Left renal pelvis (tissue), 4 donors: ENCODE data around the gene INPP5D. TPM values are rescaled to one million over a fixed set of nuclear protein-coding genes. Genes with fewer than 3 reads are reported as not detected.

Experiments
- DNase-seq, 4 donors: peaks; one replicate each; pipeline ENCODE4 v3.0.0-alpha.2; 2013; ENCODE audit warnings: low read depth in 4 of 4, low spot score in 3 of 4
- polyA plus RNA-seq, 4 donors: library from polyadenylated mRNA; unstranded; fragments of 120-200 nt; gene quantifications; one replicate each; pipeline ENCODE4 v1.2.1, GENCODE V29; 2013; ENCODE audit not compliant: insufficient read length in 4 of 4

The INPP5D gene
- polyA plus RNA-seq, 4 donors = 6.0 to 7.8 (median 7.0) TPM

DNA sequence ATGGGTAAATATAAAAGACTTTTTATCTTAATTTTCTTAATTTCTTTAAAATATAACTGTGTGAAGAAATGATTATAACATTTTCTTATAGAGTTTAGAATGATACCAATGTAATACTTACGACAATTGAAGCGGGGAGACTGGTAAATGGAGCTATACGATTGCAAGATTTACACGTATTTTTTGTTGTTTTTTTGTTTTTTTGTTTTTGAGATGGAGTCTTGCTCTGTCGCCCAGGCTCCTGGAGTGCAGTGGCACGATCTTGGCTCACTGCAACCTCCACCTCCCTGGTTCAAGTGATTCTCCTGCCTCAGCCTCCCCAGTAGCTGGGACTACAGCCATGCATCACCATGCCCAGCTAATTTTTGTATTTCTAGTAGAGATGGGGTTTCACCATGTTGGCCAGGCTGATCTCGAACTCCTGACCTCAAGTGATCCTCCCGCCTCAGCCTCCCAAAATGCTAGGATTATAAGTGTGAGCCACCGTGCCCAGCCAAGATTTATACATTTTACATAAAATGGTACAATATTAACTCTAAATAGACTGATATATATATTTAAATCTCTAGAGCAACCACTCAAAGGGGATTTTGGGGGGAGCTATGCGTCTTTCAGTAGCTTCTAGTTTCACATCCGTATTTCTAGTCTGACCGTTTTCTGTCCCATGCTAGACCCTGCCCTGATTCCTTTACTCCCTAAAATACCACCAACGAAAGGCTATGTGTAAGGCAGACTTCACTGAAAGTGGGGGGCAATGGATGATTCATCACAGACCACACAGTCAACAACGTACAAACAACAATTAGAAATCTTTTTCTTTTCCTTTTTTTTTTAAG is 163.1 kb downstream of the INPP5D start:
- DNase-seq = no peak

DNA sequence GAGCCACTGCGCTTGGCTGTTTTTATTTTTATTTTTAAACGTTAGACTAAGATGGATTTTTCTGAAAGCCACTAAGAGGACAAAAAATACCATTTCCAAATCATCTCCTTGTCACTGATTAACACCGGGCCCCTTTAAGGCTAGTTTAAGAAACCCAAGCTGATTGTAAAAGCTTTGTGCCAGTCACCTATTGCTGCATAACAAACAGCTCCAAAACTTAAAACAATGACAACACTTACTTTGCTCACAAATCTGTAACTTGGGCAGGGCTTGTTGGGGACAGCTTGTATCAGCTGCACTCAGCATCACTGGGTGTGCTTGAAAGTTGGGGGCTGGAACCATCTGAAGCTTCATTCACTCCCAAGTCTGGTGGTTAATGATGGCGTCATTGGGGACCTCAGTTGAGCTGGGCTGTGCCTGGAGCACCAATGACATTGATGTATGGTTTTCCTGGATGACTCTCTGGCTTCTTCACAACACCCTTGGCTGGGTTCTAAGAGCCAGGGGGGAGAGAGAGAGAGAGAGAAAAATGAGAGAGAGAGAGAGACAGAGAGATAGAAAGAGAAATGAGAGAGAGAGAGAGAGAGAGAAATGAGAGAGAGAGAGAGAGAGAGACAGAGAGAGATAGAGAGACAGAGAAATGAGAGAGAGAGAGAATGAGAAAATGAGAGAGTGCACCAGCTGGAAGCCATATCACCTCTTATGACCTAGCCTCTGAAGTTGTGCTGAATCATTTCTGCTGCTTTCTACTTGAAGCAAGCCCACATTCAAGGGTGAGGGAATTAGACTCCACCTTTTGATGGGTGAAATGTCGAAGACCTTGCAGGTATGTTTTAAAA is 165.3 kb downstream of the INPP5D start:
- DNase-seq = no peak

DNA sequence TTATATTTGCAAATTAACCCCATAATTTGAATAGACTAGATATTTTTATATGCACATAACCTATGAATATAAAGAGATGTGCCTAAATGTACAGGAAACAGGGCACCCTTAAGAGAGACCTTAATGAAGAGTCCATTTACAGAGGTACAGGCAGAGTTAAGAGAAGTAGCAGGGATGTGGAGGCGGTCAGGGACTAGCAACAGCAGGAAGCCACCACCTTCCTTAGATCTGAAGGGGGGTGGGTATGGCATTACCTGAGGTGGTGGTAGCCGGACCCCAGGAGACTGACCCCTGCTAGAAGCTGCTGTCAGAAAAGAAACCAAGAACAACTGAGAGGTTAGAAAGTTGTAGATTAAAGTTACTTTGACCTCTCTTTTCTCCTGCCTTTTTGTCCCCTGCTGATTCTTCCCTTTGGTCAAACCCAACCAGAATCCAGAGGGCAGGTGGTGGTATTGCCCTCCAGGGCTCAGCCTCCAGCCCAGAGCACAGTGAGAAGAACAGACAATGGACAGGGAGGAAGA is 166.4 kb downstream of the INPP5D start:
- DNase-seq = no peak

DNA sequence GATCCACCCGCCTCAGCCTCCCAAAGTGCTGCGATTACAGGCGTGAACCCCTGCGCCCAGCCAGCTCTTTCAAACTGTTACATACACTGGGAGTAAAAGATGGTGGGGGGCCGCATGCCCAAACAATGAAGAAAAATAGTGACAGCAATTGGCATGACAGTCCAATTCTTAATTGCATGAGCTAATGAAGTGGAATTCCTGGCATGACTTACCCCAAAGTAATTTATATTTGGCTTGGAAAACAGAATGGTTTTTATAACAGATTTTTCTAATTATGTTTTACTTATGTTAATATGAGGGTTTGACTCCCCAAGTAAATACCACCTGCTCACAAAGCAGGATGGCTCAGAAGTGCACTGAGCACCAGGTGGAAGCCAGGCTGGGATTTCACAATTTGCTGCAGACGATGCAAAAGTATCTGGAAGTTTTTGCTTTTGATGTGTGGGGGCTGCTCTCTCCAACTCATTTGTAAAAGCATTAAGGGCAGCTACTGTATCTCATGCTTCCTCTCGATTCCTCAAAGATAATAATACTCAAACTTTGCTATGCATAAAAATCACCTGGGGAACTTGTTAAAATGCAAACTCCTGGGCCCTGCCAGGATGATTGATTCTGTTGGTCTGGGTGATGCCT is 167.3 kb downstream of the INPP5D start:
- DNase-seq = no peak

DNA sequence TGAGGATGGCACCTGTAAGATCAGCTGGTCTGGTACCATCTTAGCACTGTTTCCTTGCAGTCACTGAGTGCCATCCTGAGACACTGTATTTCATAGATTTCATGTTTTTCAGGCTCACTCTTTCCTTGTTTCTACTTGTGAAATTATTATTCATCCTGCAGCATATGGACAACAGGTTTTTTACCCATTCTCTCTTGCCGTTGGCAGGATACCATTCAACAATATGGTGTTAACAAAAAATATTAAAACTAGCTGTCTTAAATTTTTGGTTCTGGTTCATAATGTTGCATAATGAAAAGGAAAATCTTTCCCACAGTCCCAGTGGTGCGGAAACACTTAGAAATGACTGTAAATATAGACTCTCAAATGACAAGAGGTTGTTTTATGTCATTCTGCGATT is 168.2 kb downstream of the INPP5D start:
- DNase-seq = no peak

DNA sequence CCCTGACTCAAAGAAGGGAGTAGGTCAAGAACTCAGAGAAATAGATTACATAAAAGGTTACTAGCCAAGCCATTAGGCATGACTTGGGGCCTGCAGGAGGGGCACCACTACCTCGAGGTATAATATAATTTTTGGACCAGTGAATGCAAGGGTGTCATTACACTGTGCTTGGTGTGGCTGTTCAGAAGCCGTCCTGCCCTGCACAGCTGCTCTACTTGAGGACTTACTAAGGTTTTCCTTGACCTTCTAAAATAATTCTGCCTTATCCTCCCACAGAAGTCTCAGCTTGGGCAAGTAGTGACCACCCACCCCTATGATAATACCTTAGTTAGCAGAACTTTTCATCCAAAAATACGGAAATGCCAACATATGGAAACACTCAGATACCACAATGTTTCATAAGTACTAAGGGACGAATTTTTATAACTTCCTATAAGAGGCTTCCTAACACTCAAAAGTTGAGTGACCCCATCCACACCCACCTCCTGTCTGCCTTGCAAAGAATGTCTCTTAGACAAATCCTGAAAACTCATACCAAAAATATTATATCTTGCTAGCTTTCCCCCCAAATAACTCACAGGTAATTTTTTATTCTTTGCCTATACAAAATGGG is 173.6 kb downstream of the INPP5D start:
- DNase-seq = no peak

DNA sequence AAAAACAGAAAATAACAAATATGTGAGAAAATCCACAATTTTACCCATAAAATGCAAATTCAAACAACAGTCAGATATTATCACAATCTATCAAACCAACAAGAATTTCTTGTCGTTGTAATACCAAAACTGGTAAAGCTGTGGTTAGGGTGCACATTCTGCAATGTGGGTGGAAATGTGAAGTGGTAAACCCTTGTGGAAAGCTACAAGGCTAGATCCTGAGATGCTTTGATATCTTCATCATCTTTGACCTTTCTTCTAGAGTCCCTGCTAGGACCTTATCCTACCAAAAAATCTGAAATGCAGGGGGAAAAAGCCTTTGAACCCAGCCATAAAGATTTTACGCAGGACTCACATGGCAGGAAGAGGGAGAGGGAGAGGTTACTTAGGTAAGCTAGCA is 174.1 kb downstream of the INPP5D start:
- no peak for DNase-seq

DNA sequence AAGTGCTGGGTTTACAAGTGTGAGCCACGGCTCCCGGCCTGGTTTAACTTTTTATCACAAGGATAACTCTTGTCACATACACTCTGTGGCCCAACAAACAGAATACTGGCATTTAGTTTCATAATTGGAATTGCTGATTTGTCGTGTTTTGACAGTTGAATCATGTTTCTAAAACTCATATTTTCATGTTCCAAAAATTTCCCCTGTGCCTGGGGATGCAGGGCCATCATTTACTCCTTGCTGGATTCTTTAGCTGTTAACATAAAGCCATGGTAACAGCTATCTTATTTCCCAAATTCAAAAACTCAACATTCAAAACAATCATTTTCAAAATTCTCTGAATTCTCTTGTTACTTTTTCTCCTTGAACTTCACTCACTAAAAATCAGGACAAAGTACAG is 174.9 kb downstream of the INPP5D start:
- DNase-seq = no peak

DNA sequence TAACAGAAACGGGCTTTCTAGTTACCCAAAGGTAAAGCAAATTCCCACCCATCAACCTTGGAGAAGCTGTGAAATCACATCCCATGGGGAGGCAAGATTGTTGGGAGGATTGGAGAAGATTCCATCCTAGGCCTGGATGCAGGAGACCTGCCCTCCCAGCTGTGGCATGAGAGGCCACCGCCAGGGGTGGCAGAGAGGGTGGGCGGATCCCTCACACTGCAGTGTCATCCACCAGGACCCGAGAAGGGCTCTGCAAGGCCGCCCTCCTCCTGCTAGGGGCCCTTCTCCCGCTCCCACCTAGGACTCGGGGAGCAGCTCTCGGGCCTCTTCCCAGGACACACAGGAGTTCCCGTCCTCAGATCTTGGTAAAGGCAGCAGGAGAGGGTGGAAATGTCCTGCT is 175.8 kb downstream of the INPP5D start:
- DNase-seq = no peak

DNA sequence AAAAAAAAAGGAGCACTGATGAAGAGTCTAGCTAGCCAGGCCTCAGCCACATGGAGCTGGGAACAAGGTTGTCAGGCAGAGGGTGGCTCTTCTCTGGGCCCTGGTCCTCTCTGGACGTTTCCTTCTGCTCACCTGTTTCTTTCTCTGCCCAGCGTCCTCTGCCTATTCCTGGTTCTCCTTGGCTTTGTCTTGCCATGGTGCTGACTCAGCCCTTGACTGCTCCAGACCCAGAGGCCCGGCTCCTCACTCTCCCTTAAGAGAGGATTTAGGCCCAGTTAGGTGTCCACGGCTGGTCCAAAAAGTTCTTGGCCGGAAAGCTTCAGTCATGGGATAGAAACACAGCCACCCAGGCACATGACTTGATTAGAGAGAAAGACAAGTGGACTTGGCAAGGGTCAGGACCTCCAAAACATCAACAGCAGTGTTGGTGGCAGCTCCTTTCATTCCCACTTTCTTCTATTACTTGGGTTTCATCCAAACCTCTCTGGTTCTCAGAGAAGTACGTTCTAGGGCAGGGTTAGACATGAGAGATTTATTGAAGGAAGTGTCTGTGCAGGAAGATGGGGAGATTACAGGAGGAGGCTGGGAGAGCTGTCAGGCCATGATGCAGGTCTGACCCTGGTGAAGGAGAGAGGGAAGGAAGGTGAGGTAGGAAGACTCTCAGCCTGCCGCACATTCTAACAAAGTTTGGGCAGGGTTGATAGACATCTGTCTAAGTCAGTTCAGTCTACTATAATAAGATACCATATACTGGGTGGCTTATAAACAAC is 176.9 kb downstream of the INPP5D start:
- DNase-seq = no peak

DNA sequence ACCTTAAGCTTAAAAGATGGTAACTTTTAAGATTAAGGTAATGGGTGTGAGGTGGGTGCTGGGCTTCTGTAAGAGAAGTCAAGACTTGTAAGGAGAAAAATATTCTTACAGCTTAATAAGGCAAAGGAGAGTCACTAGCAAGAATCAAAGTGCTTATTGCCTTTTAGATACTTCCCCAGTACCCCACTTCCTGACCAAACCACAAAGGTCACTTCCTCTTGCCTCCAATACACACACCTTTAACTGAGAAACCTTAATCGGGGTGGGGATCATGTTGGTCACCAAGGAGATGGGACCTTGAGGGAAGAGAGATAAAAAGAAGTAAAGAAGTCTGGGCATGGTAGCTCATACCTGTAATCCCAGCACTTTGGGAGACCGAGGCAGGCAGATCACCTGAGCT is 180.8 kb downstream of the INPP5D start:
- no peak for DNase-seq

DNA sequence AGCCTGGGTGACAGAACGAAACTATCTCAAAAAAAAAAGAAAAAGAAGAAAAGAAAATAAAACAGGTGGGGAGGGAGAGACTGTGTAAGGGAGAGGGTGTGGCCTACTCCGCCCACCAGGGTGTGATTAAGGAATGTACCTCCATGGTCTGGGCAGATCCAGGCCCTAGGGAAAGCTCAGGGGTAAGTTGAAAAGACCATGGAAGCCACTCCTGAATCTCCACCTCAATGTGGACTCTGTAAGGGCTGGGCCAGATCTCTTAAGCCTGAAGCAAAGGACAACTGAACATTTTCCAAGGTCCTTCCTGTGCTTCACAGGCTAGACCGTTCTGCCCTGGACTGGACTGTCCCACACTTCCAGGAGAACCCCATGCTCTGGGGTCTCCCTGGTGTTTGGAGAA is 181.7 kb downstream of the INPP5D start:
- no peak for DNase-seq

DNA sequence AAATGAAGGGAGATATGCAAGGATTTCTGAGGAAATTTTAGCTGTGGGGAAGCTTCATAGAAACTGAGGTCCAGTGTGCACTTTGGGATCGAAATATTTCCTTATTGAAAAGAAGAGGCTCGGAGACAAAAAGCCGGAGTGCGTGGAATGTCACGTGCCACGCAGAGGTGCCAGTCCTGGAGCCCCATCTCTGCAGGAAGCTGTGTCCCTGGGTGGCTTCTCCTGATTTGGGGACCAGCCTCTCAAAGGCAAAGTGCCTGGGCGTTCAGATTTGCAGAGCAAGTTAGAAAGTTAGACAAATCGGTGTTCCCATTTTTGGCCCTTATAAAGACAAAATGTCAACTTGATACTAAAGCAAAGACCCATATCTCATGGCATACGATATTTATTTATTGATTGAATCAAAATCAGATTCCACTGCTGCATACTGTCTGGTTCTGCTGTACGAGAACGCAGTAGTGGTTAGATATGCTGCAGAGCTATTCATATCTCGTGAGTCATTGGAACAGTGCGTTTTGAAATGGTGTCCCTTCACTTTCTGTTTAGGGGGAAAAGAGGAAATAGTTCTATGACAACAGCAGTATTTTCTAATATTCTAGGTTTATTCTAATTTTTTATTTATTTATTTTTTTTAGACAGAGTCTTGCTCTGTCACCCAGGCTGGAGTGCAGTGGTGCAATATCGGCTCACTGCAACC is 182.2 kb downstream of the INPP5D start:
- DNase-seq = no peak

DNA sequence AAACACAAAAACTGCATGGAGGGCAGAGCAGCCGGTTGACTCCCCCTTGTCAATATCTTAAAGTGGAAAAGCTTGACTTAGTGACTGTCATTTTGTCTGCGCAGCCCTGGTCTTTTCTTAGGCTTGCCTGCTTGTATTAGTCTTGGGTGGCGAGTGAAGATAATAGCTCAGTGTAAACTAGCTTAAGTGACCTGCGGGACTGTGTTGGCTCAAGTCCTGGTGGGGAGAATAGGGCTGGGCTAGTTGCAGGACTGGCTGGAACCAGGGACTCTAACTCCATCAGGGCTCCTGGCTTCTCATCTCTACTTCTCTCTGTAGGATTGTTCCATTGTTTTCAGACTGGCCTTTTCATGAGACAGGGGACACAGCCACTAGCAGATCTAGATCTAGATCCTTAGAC is 183.2 kb downstream of the INPP5D start:
- DNase-seq = no peak

DNA sequence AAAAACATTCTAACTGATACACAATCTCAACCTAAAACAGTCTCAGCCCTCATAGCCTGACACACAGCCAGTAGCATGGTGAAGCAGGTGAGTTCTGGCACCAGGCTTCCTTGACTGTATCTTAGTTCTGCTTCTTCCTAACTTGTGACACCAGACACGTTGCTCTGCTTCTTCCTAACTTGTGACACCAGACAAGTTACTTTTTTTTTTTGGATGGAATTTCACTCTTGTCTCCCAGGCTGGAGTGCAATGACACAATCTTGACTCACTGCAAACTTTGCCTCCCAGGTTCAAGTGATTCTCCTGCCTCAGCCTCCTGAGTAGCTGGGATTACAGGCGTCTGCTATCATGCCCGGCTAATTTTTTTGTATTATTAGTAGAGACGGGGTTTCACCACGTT is 184.7 kb downstream of the INPP5D start:
- DNase-seq = no peak

DNA sequence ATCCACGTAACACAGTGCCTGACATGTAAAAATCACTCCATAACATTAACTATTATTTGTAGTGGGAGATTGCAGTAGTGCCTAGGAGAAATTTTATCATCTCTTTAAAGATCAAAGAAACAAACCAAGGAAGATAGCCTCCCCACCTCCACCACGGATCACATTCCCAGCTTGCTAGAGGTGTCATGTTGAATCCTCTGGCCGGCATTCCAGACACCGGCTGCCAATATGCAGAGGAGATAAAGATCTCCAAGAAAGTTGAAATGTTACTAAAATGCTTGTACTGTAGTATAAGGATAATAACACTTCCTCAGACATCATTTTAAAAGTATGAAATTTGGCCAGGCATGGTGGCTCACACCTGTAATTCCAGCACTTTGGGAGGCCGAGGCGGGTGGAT is 185.3 kb downstream of the INPP5D start:
- DNase-seq = no peak

DNA sequence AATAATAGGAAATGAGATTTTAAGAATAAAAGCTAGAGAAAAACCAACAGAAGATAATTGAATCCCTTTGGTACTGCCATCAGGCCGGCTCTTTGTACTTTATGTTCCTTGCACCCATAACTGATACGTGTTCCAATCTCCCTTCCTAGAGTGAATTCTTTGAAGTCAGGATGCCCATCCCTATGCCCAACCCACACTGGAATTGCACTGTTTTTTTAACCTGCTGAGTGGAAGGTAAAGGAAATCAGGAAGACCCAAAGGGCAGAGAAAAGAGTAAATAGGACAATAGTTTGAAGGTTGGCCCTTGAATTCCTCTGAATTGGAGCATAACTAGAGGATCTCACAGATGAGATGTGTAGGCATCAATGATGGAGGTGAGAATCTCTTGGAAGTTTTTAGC is 187.0 kb downstream of the INPP5D start:
- no peak for DNase-seq

DNA sequence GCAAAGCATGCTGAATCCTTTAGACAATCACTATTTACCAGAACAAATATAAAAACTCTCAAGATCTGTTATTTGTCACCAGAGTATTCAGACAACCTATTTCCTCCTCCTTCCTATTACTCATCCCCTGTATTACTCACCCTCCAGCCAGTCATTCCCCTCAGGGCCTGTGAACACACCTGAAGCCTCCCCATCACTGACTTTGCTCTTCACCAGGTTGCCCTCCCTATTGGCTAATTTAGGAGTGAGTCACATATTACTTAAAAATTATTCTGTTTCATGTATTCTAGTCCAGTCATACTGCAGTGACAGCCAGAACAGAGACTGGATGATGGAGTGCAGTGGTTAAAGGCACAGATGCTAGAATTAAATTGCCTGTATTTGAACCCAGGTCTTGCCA is 187.6 kb downstream of the INPP5D start:
- DNase-seq = no peak

DNA sequence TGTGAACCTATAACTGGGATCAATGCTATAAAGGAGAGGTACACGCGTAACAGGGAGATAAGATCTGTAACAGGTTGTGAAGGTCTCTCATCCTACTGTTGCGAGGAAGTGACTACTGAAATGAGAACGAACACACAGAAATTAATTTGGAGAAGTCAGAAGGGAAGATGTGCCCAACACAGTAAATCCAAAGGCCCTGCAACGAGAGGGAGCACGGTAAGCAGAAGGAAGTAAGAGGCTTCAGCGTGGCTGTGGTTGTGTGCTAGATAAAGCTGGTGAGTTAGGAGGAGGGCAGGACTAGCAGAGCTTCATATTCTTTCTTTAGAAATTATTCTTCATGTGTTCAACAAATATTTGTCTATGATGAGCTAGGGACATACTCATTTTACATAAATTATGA is 188.9 kb downstream of the INPP5D start:
- DNase-seq = no peak

DNA sequence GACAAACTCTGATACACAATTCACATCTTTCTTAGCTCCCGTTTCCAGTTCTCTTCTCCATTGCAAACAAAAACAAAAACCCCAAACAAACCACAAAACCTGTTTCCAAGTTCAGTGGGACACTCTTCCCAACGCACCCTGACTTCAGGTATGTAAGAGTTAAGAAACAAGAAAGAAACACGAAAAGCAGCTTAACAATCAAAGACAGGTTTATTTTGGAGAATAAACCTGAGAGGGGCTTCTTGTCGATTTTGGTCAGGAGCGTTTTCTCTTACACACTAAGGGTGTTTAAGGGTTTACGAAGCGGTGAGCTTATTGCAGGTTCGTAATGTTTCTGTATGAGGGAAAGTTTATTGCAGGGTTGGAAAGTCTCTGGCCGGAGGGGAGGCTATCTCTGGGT is 190.4 kb downstream of the INPP5D start:
- no peak for DNase-seq
